ENCODE data around the gene RBM15.
A peak's percentile ranks its signal among the peaks of the same experiment; 100 is the strongest.

The RBM15 gene

DNA sequence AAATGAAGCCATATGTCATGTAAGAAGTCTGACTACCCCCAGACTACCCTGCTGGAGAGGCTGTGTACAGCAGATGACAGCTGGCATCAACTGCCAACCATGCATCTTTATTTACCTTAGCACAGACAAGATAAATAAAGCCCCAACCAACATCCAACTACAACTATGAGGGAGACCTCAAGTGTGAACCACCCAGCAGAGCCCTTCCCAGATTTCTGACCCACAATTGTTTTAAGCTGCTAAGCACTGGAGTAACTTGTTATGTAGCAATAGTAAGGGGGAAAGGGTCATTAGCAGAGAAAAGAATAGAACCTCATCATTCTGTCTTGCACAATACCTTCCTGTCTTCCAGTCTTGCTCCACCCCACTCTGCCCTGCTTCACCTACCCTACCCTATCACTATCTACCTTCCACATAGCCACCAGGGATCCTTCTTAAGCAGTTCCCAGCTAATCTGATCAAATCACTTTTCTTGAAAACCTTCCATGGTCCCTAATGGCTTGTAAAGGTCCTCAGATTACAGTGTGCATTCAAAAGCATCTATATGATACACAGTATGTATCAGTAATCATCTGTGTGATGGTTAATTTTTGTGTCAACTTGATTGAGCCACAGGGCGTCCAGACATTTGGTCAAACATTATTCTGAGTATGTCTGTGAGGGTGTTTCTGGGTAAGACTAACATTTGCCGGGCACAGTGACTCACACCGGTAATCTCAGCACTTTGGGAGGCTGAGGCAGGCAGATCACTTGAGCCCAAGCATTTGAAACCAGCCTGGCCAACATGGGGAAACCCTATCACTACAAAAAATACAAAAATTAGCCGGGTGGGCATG is 19.6 kb upstream of the RBM15 start:
- DNase-seq (ENCODE audit: low read depth in 3 of 3): no peak

DNA sequence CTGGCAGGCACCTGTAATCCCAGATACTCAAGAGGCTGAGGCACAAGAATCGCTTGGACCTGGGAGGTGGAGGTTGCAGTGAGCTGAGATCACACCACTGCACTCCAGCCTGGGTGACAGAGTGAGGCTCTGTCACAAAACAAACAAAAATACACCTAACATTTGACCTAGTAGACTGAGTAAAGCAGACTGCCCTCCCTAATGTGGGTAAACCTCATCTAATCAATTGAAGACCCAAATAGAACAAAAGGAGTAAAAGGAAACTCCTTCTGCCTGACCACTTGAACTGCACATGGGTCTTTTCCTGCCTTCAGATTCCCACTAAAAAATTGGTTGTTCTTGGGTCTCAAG is 19.0 kb upstream of the RBM15 start:
- no peak for DNase-seq (ENCODE audit: low read depth in 3 of 3)

DNA sequence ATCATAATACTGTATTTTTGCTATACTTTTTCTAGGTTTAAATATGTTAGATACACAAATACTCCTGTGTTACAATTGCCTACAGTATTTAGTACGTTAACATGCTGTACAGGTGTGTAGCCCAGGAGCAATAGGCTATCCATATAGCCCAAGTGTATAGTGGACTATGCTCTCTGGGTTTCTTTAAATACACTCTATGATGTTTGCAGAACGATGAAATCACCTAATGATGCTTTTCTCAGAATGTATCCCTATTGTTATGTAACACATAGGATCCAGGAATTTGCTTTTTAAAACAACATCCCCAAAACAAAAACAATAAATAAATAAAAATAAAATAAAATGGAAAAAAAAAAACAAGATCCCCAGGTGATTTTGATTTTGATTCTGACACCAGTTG is 18.1 kb upstream of the RBM15 start:
- no peak for DNase-seq (ENCODE audit: low read depth in 3 of 3)

DNA sequence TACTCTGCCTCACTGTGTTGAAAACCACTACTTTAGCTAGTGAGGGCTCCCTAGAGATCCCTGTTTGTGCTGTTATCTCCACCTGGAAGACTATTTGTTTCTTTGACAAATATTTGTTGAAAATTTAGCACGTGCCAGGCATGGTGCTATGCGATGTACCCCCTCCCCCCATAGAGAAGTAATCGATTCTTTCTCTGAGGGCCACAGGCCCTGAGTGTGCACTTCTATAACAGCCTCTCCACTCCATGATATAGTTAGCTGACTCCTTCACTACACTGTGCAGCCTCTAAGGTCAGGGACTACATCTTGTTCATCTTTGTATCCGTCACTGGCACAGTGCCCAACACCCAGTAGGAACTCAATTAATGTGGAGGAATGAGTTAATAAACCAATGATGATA is 17.3 kb upstream of the RBM15 start:
- no peak for DNase-seq (ENCODE audit: low read depth in 3 of 3)

DNA sequence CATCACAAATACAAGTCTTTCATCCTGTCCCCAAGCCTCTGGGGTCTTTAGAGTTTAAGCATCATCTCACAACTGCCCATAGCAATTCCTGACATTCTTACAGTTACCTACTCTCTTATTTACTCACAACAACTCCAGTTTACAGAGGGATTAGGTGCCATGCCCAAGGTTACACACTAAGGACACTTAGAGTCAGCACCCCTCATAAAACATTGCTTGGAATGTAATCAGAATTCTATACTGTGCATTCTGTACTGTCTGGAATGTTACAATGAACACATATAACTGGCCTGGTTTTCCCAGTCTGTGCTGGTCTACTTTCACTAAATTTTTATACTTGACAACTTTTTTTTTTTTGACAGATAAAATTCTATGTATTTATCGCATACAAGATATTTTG is 14.5 kb upstream of the RBM15 start:
- no peak for DNase-seq (ENCODE audit: low read depth in 3 of 3)

DNA sequence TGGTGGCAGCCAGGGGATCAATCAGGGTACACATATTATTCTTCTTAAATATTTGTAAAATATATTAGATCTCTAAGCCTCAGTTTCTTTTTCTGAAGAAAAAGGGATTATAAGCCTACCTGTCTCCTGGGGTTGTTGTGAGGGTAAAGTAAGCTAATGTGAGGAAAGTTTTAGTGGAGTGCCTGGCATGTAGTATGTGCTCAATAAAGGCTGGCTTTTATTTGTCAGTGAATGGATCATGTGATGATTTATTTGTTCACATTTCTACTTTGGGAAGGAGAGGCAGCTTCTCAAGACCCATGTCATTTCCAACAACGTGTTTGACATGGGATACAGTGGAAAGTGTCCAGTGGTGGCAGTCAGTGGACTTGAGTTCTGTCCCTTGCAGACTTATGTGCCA is 12.4 kb upstream of the RBM15 start:
- no peak for DNase-seq (ENCODE audit: low read depth in 3 of 3)

DNA sequence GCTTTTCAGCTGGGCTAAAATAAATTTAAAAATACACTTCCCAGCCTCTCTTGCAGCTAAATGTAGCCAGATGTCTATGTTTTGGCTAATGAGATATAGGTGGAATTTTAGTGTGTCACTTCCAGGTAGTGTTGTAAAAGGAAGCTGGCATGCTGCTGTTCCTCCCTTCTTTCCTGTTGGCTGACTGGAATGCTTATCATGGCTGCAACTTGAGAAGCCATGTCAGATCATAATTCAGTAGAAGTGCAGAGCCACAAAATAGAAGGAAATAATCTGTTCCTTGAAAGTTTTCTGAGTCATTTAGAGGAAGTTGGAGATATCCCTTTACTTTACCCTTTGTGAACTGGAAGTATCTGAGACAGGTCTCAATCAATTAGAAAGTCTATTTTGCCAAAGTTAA is 10.9 kb upstream of the RBM15 start:
- no peak for DNase-seq (ENCODE audit: low read depth in 3 of 3)

DNA sequence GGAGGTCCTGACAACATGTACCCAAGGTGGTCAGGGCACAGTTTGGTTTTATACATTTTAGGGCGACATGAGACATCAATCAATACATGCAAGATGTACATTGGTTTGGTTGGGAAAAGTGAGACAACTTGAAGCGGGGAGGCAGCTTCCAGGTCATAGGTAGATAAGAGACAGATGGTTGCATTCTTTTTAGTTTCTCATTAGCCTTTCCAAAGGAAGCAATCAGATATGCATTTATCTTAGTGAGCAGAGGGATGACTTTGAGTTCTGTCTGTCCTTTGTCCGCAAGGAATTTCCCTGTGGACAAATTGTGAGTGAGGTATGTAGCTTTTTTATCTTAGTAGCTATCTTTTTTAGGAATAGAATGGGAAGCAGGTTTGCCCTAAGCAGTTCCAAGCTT is 10.5 kb upstream of the RBM15 start:
- no peak for DNase-seq (ENCODE audit: low read depth in 3 of 3)

DNA sequence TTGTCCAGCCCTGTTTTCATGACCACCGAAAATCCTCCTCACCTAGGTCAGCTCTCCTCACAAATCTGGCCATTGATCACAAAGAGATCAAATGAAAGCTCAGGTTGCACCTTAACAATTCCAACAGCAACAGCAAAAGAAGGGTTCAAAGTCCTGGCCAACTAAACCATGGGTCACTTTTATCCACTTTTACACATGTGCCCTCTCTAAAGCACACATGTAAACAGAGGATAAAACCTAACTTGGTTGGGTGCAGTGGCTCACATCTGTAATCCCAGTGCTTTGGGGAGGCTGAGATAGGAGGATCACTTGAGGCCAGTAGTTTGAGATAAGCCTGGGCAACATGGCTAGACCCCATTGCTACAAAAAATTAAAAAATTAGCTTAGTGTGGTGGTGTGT is 3.9 kb upstream of the RBM15 start:
- DNase-seq (ENCODE audit: low read depth in 3 of 3): no peak

DNA sequence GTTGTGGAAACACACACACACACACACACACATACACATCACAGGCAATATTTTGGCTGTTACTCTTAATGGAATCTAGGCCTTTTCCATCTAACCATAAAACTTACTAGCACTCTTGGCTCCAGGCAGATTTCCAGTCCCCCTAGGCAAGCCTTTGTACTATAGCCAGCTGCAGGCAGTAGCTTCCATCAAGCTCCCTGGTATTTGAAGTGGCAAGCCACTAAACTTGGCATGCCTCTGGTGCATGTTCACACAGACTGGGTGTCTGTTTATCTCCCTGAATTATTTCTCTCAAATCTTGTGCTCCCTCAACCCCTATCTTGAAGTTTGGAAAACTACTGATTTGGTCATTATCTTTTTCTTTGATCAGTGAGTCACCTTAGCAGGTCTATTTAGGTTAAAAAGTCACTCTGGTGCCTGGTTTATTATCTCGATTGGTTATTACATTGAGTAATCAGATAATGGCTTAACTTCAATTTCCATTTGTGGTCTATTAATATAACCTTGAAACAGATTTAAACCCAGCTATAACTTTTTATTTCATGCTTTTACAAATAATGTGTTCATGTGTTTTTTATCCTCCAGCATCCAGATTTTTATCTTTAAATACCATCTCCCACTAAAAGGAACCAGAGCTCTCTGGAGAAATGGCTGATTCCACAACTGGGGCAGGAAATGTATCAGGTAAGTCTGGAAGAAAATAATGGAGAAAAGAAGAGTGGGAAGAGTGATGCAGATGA is 2.7 kb upstream of the RBM15 start:
- DNase-seq (ENCODE audit: low read depth in 3 of 3): no peak

DNA sequence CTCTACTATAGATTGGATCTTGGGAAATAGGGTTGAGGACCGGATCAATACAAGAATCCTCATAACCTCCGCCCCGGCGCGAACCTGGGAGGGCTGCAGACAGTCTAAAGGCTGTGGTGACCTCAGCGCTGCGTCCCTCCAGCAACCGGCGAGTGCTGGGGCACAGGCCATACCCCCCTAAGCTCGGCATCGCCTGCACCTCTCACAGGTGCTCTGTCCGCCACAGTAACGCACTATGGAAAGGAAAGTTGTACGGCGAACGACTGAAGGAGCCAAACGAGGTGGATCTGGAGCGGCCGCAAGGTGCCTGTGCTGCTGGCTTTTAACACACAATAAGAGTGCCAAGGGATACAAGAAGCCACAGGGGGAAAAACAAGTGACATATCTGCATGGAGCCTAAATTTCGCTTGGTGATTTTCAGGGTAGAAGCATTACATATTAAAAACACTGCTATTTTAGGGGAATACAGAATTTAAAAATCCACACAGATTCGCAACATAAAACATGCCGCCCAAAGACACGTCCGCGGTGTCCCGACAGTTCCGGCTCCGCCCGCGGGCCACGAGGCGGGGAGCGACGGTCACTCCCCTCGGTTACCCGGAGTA is 1.4 kb upstream of the RBM15 start:
- peak in 1 of 3 experiments; percentile 34 for DNase-seq (ENCODE audit: low read depth in 3 of 3)

DNA sequence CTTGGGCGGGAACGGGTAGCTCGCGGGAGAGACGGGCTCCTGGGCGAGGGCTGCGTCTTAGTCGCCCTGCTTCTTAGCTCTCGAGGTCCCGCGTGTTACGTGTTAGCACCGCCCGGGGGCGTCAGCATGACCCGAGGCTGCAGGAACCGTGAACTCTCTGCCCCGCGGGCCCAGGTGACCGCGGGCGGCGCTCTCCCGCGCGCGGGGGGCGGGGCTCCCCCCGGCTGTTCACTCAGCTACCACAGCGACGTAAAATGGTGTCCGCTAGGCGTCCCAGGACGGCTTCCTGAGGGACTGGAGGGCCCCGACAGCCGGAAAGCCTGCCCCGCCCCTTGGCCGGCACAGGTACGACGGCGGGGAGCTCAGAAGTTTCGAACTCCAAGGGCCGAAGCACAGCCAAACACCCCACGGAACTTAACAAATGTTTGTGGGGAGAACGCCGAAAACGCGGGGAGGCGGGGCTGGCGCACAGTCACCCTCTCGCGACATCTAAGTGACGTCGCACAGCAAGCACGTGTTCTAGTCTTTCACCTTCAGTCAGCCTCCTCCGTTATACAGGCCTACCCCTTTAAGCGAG is 780 bp upstream of the RBM15 start:
- DNase-seq (ENCODE audit: low read depth in 3 of 3): peak; percentile 87 to 91 (median 89)

DNA sequence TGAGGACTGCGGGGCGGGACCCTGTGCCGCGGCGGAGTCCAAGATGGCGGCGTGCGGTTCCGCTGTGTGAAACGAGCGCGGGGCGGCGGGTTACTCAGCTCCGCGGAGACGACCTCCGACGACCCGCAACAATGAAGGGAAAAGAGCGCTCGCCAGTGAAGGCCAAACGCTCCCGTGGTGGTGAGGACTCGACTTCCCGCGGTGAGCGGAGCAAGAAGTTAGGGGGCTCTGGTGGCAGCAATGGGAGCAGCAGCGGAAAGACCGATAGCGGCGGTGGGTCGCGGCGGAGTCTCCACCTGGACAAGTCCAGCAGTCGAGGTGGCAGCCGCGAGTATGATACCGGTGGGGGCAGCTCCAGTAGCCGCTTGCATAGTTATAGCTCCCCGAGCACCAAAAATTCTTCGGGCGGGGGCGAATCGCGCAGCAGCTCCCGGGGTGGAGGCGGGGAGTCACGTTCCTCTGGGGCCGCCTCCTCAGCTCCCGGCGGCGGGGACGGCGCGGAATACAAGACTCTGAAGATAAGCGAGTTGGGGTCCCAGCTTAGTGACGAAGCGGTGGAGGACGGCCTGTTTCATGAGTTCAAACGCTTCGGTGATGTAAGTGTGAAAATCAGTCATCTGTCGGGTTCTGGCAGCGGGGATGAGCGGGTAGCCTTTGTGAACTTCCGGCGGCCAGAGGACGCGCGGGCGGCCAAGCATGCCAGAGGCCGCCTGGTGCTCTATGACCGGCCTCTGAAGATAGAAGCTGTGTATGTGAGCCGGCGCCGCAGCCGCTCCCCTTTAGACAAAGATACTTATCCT is 430 bp downstream of the RBM15 start:
- DNase-seq (ENCODE audit: low read depth in 3 of 3): peak in 2 of 3 experiments; percentile 21 to 40

DNA sequence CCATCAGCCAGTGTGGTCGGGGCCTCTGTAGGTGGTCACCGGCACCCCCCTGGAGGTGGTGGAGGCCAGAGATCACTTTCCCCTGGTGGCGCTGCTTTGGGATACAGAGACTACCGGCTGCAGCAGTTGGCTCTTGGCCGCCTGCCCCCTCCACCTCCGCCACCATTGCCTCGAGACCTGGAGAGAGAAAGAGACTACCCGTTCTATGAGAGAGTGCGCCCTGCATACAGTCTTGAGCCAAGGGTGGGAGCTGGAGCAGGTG is 961 bp downstream of the RBM15 start:
- no peak for DNase-seq (ENCODE audit: low read depth in 3 of 3)

DNA sequence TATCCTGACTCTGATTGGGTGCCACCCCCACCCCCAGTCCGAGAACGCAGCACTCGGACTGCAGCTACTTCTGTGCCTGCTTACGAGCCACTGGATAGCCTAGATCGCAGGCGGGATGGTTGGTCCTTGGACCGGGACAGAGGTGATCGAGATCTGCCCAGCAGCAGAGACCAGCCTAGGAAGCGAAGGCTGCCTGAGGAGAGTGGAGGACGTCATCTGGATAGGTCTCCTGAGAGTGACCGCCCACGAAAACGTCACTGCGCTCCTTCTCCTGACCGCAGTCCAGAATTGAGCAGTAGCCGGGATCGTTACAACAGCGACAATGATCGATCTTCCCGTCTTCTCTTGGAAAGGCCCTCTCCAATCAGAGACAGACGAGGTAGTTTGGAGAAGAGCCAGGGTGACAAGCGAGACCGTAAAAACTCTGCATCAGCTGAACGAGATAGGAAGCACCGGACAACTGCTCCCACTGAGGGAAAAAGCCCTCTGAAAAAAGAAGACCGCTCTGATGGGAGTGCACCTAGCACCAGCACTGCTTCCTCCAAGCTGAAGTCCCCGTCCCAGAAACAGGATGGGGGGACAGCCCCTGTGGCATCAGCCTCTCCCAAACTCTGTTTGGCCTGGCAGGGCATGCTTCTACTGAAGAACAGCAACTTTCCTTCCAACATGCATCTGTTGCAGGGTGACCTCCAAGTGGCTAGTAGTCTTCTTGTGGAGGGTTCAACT is 2.1 kb downstream of the RBM15 start:
- no peak for DNase-seq (ENCODE audit: low read depth in 3 of 3)

DNA sequence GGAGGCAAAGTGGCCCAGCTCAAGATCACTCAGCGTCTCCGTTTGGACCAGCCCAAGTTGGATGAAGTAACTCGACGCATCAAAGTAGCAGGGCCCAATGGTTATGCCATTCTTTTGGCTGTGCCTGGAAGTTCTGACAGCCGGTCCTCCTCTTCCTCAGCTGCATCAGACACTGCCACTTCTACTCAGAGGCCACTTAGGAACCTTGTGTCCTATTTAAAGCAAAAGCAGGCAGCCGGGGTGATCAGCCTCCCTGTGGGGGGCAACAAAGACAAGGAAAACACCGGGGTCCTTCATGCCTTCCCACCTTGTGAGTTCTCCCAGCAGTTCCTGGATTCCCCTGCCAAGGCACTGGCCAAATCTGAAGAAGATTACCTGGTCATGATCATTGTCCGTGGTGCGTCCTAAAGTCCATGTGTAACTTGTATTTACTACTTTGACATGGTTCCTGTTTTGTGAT is 2.7 kb downstream of the RBM15 start:
- no peak for DNase-seq (ENCODE audit: low read depth in 3 of 3)

DNA sequence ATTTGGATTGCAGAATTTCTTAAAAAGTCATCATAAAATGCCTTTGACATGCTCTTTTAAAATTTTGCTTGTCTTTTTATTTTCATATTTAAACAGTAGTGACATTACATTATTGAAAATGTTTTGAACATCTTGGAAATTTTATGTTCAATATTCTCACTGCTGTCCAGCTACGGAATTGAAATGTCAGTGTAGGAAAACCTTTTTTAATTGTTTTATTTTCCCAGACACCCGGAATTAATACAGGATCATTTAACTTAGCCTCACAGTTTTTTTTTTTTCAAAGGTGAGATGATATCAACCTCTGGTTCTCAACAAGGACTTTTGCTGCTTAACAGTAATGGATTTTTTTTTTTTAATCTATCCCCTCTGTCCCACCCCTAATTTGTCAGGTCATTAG is 4.1 kb downstream of the RBM15 start:
- DNase-seq (ENCODE audit: low read depth in 3 of 3): no peak

DNA sequence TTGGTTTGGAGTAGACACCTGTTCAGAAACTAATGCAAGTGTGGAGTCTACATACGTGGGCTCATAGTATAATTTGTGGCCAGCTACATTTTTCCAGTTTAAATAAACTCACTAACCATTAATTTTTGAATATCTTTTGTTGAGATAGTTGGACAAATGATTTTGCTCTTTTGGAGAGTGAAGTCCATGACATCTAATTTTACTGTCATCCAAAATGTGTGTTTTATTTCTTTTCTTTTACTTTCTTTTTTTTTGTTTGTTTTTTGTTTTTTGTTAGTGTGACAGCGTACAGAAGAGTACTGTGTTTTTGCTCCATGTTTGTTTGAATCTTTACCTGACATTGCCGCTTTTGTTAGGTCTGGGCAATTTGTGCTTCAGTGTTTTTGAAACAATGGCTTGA is 5.0 kb downstream of the RBM15 start:
- DNase-seq (ENCODE audit: low read depth in 3 of 3): no peak

DNA sequence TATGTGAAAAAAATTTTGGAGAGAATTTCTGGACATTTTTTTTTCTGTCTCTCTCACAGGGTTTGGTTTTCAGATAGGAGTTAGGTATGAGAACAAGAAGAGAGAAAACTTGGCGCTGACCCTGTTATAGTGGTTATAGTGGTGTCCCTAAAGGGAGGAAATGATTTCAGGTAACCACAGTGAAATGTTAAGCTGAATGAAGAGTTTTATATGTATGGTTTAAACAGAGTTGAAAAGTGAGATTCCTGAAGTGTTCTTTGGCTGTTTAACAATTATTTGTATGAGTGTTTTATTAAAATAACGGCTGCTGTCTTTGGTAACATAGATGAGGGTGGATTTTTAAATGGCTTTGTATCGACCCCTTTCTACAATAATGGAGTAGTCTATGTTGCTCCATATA is 6.3 kb downstream of the RBM15 start:
- DNase-seq (ENCODE audit: low read depth in 3 of 3): no peak

DNA sequence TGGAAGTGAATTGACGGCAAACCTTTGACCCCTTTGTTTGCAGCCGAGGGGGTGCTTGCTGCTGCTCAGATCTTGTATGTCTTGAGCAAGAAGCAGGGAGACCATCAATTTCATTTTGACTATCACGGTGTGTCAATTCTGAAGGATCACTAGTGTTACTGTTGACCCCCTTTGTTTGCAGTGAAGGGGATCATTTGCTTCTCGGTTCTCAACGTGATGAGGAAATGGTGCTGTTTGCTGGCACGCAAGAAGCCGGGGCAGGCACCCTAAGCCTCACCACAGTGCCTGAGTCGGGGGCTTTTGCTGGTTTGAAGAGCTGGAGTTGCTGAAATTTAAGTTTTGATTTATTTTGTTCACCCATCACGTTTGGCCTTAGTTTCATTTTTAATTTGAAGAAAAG is 7.5 kb downstream of the RBM15 start:
- no peak for DNase-seq (ENCODE audit: low read depth in 3 of 3)

DNA sequence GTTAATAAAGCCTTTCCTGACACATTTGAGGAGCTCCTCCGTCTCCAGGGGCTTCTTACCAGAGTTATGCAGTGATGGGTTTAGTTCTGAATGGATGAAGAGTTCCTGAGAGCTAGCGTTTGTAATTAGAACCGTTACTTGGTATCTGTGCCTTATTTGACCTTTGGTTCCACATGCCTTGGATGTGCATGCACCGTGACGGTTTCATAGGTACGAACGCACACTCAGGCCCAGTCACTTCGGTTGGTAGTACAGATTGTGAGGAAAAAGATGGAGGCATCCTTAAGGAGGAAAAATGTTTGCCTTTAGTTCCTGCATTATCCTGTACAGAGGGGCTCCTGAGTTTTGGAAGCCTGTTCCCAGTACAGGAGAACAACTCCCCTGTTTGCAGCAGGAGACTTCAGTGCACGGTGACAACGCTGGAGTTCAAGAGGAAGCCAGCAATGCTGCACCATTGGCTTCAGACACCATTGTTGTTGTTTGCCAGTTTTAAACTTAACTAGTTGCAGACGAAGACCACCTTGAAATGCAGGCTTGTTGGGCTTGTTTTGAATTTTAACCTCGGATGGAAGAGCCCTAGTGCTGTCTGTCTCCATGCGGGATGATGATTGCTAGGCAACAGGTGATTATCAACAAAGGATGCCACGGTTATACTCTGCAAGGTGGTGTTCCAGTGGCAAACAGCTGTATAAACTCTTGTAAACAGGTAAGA is 8.2 kb downstream of the RBM15 start:
- DNase-seq (ENCODE audit: low read depth in 3 of 3): no peak

All from stimulated activated CD4-positive, alpha-beta T cell treated with anti-CD3 and anti-CD28 coated beads, TNF-alpha, amount 100 ng/mL, for 4 hours (primary cell).